Measurements from ENCODE around the gene INPP5B. TPM values are rescaled to one million over a fixed set of nuclear protein-coding genes. Genes with fewer than 3 reads are reported as not detected.

The INPP5B gene
- total RNA-seq, 1 donor from 2014 or later: 19.3 TPM

- no peak for TF ChIP-seq CTCF (conservative IDR thresholded peaks at IDR 0.05)
- no peaks in the 10 kb centered on the region for H3K9me3 Mint-ChIP-seq
- H3K36me3 Mint-ChIP-seq: peaks cover 20% of the 10 kb centered on the region
- no peaks in the 10 kb centered on the region for H3K27me3 Mint-ChIP-seq
- no peaks in the 10 kb centered on the region for H3K4me1 Mint-ChIP-seq (ENCODE audit: unreplicated experiment)
- no peak overlapping the region for H3K27ac Mint-ChIP-seq
- no peak overlapping the region for H3K4me3 Mint-ChIP-seq
- no peak for DNase-seq (ENCODE audit: extremely low spot score, unreplicated experiment)
These were observed 11.8 kb upstream of the INPP5B start for GRCh38 chr1:37958690-37959089.

- no peak for TF ChIP-seq CTCF (conservative IDR thresholded peaks at IDR 0.05)
- H3K4me1 Mint-ChIP-seq (ENCODE audit: unreplicated experiment): no peaks in the 10 kb centered on the region
- no peak overlapping the region for H3K27ac Mint-ChIP-seq
- no peaks in the 10 kb centered on the region for H3K9me3 Mint-ChIP-seq
- no peak overlapping the region for H3K4me3 Mint-ChIP-seq
- peaks cover 16% of the 10 kb centered on the region for H3K36me3 Mint-ChIP-seq
- DNase-seq (ENCODE audit: extremely low spot score, unreplicated experiment): no peak
- H3K27me3 Mint-ChIP-seq: no peaks in the 10 kb centered on the region
These were observed 8.8 kb upstream of the INPP5B start for GRCh38 chr1:37955685-37956084.

- no peaks in the 10 kb centered on the region for H3K4me1 Mint-ChIP-seq (ENCODE audit: unreplicated experiment)
- H3K4me3 Mint-ChIP-seq: no peak overlapping the region
- H3K9me3 Mint-ChIP-seq: no peaks in the 10 kb centered on the region
- H3K36me3 Mint-ChIP-seq: peaks cover 8% of the 10 kb centered on the region
- no peak overlapping the region for H3K27ac Mint-ChIP-seq
- no peak for TF ChIP-seq CTCF (conservative IDR thresholded peaks at IDR 0.05)
- no peak for DNase-seq (ENCODE audit: extremely low spot score, unreplicated experiment)
- H3K27me3 Mint-ChIP-seq: no peaks in the 10 kb centered on the region
These were observed 7.6 kb upstream of the INPP5B start for GRCh38 chr1:37954316-37954971.

- Mint-ChIP-seq H3K36me3 (no peaks in the 10 kb centered on the region), H3K27me3 (no peaks in the 10 kb centered on the region), H3K4me1 (ENCODE audit: unreplicated experiment) (no peaks in the 10 kb centered on the region), H3K4me3 (no peak overlapping the region), H3K9me3 (no peaks in the 10 kb centered on the region), H3K27ac (no peak overlapping the region)
- TF ChIP-seq CTCF (conservative IDR thresholded peaks at IDR 0.05): no peak
- no peak for DNase-seq (ENCODE audit: extremely low spot score, unreplicated experiment)
These were observed 5.9 kb upstream of the INPP5B start for GRCh38 chr1:37952738-37953137.

- no peak overlapping the region for H3K4me3 Mint-ChIP-seq
- no peaks in the 10 kb centered on the region for H3K36me3 Mint-ChIP-seq
- H3K9me3 Mint-ChIP-seq: no peaks in the 10 kb centered on the region
- DNase-seq (ENCODE audit: extremely low spot score, unreplicated experiment): no peak
- no peak for TF ChIP-seq CTCF (conservative IDR thresholded peaks at IDR 0.05)
- H3K4me1 Mint-ChIP-seq (ENCODE audit: unreplicated experiment): peaks cover 1% of the 10 kb centered on the region
- H3K27ac Mint-ChIP-seq: no peak overlapping the region
- no peaks in the 10 kb centered on the region for H3K27me3 Mint-ChIP-seq
These were observed 5.2 kb upstream of the INPP5B start for GRCh38 chr1:37951783-37952624.
